Measurements from ENCODE around the gene IRF4.

IRF4 gene

GRCh38 chr6:362924-363249 lies 28.7 kb upstream of the IRF4 start:
- Histone ChIP-seq H3K27ac (ENCODE audit: extremely low read depth, low read depth, low read length) (no peak overlapping the region), H3K4me1 (ENCODE audit: control insufficient read depth, insufficient read depth, low read length) (no peaks in the 10 kb centered on the region)
- CTCF ChIA-PET, result interaction anchor here (1.7 to 4.9 kb wide), 2 partner anchors 11 to 13 kb away, joined by 4 to 23 read pairs; no protein-coding TSS in a partner anchor

GRCh38 chr6:363291-363690 lies 28.3 kb upstream of the IRF4 start:
- ChIA-PET POLR2A (no interaction called here), CTCF (interaction anchor here (4.9 kb wide), 1 partner anchor 13 kb away, joined by 23 read pairs; no protein-coding TSS in a partner anchor)
- H3K36me3 ChIP-seq (ENCODE audit: control insufficient read depth in 2 of 2, insufficient read depth in 1 of 2, low read length in 2 of 2), result no peaks in the 10 kb centered on the region
- H3K4me3 ChIP-seq (ENCODE audit: low read depth, low read length), result no peak overlapping the region
- H3K4me1 ChIP-seq (ENCODE audit: control insufficient read depth, insufficient read depth, low read length), result no peaks in the 10 kb centered on the region
- H3K27ac ChIP-seq (ENCODE audit: extremely low read depth, low read depth, low read length), result no peak overlapping the region
- H3K9me3 ChIP-seq (ENCODE audit: control insufficient read depth, insufficient read depth, low read depth, low read length), result no peaks in the 10 kb centered on the region
- TF ChIP-seq ZNF266 (tag by site-specific recombination; IDR thresholded peaks at IDR 0.05; ENCODE audit: low read depth) (no peak), KLF7 (tag by site-specific recombination; IDR thresholded peaks at IDR 0.05; ENCODE audit: borderline replicate concordance) (no peak), ZNF335 (tag by site-specific recombination; conservative IDR thresholded peaks at IDR 0.05) (no peak), KLF1 (tag by site-specific recombination; IDR thresholded peaks at IDR 0.05) (no peak), ZNF16 (tag by site-specific recombination; IDR thresholded peaks at IDR 0.05; ENCODE audit: low read depth) (no peak), ZNF239 (tag by site-specific recombination; IDR thresholded peaks at IDR 0.05) (no peak), ZNF707 (tag by site-specific recombination; IDR thresholded peaks at IDR 0.05) (no peak), ZNF174 (tag by site-specific recombination; IDR thresholded peaks at IDR 0.05) (no peak), WT1 (tag by site-specific recombination; IDR thresholded peaks at IDR 0.05) (no peak), ZNF391 (tag by site-specific recombination; IDR thresholded peaks at IDR 0.05; ENCODE audit: borderline replicate concordance, low read depth) (no peak), ZNF350 (tag by site-specific recombination; IDR thresholded peaks at IDR 0.05) (no peak), ZNF555 (tag by site-specific recombination; conservative IDR thresholded peaks at IDR 0.05) (no peak), KLF8 (tag by site-specific recombination; IDR thresholded peaks at IDR 0.05) (no peak), ZNF670 (tag by site-specific recombination; IDR thresholded peaks at IDR 0.05; ENCODE audit: low read depth) (no peak), ZNF24 (tag by site-specific recombination; IDR thresholded peaks at IDR 0.05) (no peak)

More at GRCh38 chr6:362924-363249, 28.7 kb upstream of the IRF4 start:
- no peaks in the 10 kb centered on the region for H3K9me3 ChIP-seq (ENCODE audit: control insufficient read depth, insufficient read depth, low read depth, low read length)
- POLR2A ChIA-PET, result interaction anchor here (0.5 kb wide), 1 partner anchor 194 kb away, joined by 5 read pairs; no protein-coding TSS in a partner anchor
- H3K4me3 ChIP-seq (ENCODE audit: low read depth, low read length), result no peak overlapping the region
- no peak for TF ChIP-seq ZNF518A (tag by site-specific recombination; conservative IDR thresholded peaks at IDR 0.05; ENCODE audit: low read depth)
- no peak for TF ChIP-seq HOXC10 (CRISPR knock-in tag; IDR thresholded peaks at IDR 0.05)
- no peak for TF ChIP-seq ZNF621 (tag by site-specific recombination; IDR thresholded peaks at IDR 0.05)
- TF ChIP-seq ZNF2 (tag by site-specific recombination; IDR thresholded peaks at IDR 0.05), result no peak
- TF ChIP-seq ZBTB48 (tag by site-specific recombination; IDR thresholded peaks at IDR 0.05), result no peak
- TF ChIP-seq ZNF292 (tag by site-specific recombination; IDR thresholded peaks at IDR 0.05; ENCODE audit: borderline replicate concordance, low read depth), result no peak
- TF ChIP-seq HOXD13 (CRISPR knock-in tag; IDR thresholded peaks at IDR 0.05; ENCODE audit: borderline replicate concordance), result no peak
- TF ChIP-seq, protein P1, sequence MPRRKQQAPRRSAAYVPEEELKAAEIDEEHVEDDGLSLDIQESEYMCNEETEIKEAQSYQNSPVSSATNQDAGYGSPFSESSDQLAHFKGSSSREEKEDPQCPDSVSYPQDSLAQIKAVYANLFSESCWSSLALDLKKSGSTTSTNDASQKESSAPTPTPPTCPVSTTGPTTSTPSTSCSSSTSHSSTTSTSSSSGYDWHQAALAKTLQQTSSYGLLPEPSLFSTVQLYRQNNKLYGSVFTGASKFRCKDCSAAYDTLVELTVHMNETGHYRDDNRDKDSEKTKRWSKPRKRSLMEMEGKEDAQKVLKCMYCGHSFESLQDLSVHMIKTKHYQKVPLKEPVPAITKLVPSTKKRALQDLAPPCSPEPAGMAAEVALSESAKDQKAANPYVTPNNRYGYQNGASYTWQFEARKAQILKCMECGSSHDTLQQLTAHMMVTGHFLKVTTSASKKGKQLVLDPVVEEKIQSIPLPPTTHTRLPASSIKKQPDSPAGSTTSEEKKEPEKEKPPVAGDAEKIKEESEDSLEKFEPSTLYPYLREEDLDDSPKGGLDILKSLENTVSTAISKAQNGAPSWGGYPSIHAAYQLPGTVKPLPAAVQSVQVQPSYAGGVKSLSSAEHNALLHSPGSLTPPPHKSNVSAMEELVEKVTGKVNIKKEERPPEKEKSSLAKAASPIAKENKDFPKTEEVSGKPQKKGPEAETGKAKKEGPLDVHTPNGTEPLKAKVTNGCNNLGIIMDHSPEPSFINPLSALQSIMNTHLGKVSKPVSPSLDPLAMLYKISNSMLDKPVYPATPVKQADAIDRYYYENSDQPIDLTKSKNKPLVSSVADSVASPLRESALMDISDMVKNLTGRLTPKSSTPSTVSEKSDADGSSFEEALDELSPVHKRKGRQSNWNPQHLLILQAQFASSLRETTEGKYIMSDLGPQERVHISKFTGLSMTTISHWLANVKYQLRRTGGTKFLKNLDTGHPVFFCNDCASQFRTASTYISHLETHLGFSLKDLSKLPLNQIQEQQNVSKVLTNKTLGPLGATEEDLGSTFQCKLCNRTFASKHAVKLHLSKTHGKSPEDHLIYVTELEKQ (tag by site-specific recombination; IDR thresholded peaks at IDR 0.05; ENCODE audit: borderline replicate concordance), result no peak
- no peak for TF ChIP-seq OSR2 (tag by site-specific recombination; IDR thresholded peaks at IDR 0.05)
- TF ChIP-seq ZNF202 (tag by site-specific recombination; IDR thresholded peaks at IDR 0.05; ENCODE audit: borderline replicate concordance), result no peak
- TF ChIP-seq ZNF133 (tag by site-specific recombination; IDR thresholded peaks at IDR 0.05), result no peak
- TF ChIP-seq RBAK (tag by site-specific recombination; IDR thresholded peaks at IDR 0.05), result no peak
- TF ChIP-seq KLF16 (tag by site-specific recombination; IDR thresholded peaks at IDR 0.05), result no peak
- TF ChIP-seq SCRT1 (tag by site-specific recombination; IDR thresholded peaks at IDR 0.05; ENCODE audit: borderline replicate concordance), result no peak
- no peaks in the 10 kb centered on the region for H3K36me3 ChIP-seq (ENCODE audit: control insufficient read depth in 2 of 2, insufficient read depth in 1 of 2, low read length in 2 of 2)
